Measurements from ENCODE around the gene EME2. TPM values are rescaled to one million over a fixed set of nuclear protein-coding genes. Genes with fewer than 3 reads are reported as not detected.

EME2 gene
- total and polyA plus RNA-seq, 2 of the 13 experiments (the other 11 are each of a cell fraction or from before 2014, with no cell fraction given): 4.4 to 7.6 TPM

DNA sequence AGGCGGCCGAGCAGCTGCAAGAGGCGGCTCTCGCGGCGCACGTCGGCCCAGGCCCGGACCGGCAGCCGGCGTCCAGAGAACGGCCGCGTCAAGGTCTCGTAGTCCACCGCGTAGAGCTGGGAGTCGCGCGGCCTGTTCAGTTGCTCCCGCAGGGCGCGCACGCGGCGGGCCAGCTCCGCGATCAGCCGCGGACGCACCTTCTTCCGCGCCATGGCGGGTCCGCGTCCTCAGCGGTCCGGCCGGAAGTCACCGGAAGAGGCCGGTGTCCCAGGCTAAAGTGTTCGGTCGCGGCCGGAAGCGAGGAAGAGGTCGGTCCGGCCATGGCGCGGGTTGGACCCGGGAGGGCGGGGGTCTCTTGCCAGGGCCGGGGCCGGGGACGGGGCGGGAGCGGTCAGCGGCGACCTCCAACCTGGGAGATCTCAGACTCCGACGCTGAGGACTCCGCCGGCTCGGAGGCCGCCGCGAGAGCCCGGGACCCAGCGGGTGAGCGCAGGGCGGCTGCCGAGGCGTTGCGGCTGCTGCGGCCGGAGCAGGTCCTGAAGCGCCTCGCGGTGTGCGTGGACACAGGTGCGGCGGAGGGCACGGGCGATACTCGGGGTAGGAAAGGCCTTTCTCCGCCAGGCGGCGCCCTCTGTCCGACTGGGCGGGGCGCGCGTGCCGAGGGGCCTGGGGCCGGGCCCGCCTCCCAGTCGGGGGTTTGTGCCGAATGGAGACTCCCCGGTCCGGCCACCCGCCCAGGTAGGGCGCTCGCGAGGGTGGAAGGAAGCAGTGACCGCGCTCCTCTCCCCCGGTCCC, 495 bp downstream of the EME2 start, which contains the start of gene MRPS34 (continued):
- TF ChIP-seq, protein P1, sequence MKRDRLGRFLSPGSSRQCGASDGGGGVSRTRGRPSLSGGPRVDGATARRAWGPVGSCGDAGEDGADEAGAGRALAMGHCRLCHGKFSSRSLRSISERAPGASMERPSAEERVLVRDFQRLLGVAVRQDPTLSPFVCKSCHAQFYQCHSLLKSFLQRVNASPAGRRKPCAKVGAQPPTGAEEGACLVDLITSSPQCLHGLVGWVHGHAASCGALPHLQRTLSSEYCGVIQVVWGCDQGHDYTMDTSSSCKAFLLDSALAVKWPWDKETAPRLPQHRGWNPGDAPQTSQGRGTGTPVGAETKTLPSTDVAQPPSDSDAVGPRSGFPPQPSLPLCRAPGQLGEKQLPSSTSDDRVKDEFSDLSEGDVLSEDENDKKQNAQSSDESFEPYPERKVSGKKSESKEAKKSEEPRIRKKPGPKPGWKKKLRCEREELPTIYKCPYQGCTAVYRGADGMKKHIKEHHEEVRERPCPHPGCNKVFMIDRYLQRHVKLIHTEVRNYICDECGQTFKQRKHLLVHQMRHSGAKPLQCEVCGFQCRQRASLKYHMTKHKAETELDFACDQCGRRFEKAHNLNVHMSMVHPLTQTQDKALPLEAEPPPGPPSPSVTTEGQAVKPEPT (CRISPR knock-in tag; IDR thresholded peaks at IDR 0.05; ENCODE audit: low read depth): peak; percentile 46; the same call in 1 of the 2 replicates
- TF ChIP-seq FOXA3 (CRISPR knock-in tag; IDR thresholded peaks at IDR 0.05) (peak; percentile 51), ZBTB20 (CRISPR knock-in tag; IDR thresholded peaks at IDR 0.05; ENCODE audit: borderline replicate concordance, low read depth) (peak; percentile 65; the same call in 1 of the 2 replicates), YY1 (IDR thresholded peaks at IDR 0.05; ENCODE audit: insufficient read depth, insufficient replicate concordance, low read depth, low read length) (peak; percentile 95), SNAI1 (CRISPR knock-in tag; IDR thresholded peaks at IDR 0.05; ENCODE audit: borderline replicate concordance) (no peak), ZSCAN21 (CRISPR knock-in tag; IDR thresholded peaks at IDR 0.05; ENCODE audit: borderline replicate concordance) (peak; percentile 81), ZBTB7A (CRISPR knock-in tag; IDR thresholded peaks at IDR 0.05) (peak; percentile 79; the same call in 1 of the 2 replicates), JARID2 (CRISPR knock-in tag; IDR thresholded peaks at IDR 0.05; ENCODE audit: insufficient replicate concordance) (no peak), RCOR2 (CRISPR knock-in tag; IDR thresholded peaks at IDR 0.05) (no peak), ZFP62 (CRISPR knock-in tag; IDR thresholded peaks at IDR 0.05) (no peak), ZSCAN25 (CRISPR knock-in tag; IDR thresholded peaks at IDR 0.05) (peak; percentile 97), AKAP8 (CRISPR knock-in tag; IDR thresholded peaks at IDR 0.05) (no peak; the same call in 1 of the 2 replicates), ZNF570 (CRISPR knock-in tag; IDR thresholded peaks at IDR 0.05; ENCODE audit: borderline replicate concordance) (no peak), MAFK (conservative IDR thresholded peaks at IDR 0.05 in 1 of 2, IDR thresholded peaks at IDR 0.05 in 1 of 2; ENCODE audit: low read length in 2 of 2) (no peak), ZBTB7B (CRISPR knock-in tag; IDR thresholded peaks at IDR 0.05) (peak; percentile 77), ZNF550 (CRISPR knock-in tag; IDR thresholded peaks at IDR 0.05; ENCODE audit: borderline replicate concordance) (0 out of 2 replicates have a peak, but pooled peaks have one; percentile 7), POLR2A (IDR thresholded peaks at IDR 0.05; ENCODE audit: insufficient read depth in 1 of 2, low read depth in 2 of 2, low read length in 2 of 2) (peak; percentile 73 to 86), NR2F6 (IDR thresholded peaks at IDR 0.05) (no peak), NR2F6 (CRISPR knock-in tag; IDR thresholded peaks at IDR 0.05) (peak; percentile 44; the same call in 1 of the 2 replicates), MAFF (IDR thresholded peaks at IDR 0.05; ENCODE audit: low read depth, low read length) (no peak), ZMAT3 (CRISPR knock-in tag; conservative IDR thresholded peaks at IDR 0.05) (peak; percentile 92), KLF11 (CRISPR knock-in tag; IDR thresholded peaks at IDR 0.05) (peak; percentile 28; the same call in 1 of the 2 replicates), DNMT1 (CRISPR knock-in tag; IDR thresholded peaks at IDR 0.05) (peak; percentile 94), NBN (conservative IDR thresholded peaks at IDR 0.05) (no peak), ZNF577 (CRISPR knock-in tag; IDR thresholded peaks at IDR 0.05; ENCODE audit: borderline replicate concordance, low read depth) (no peak)
- TF ChIP-seq, protein P2, sequence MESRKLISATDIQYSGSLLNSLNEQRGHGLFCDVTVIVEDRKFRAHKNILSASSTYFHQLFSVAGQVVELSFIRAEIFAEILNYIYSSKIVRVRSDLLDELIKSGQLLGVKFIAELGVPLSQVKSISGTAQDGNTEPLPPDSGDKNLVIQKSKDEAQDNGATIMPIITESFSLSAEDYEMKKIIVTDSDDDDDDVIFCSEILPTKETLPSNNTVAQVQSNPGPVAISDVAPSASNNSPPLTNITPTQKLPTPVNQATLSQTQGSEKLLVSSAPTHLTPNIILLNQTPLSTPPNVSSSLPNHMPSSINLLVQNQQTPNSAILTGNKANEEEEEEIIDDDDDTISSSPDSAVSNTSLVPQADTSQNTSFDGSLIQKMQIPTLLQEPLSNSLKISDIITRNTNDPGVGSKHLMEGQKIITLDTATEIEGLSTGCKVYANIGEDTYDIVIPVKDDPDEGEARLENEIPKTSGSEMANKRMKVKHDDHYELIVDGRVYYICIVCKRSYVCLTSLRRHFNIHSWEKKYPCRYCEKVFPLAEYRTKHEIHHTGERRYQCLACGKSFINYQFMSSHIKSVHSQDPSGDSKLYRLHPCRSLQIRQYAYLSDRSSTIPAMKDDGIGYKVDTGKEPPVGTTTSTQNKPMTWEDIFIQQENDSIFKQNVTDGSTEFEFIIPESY (CRISPR knock-in tag; IDR thresholded peaks at IDR 0.05): 0 out of 2 replicates have a peak, but pooled peaks have one; percentile 10
- TF ChIP-seq, protein P3, sequence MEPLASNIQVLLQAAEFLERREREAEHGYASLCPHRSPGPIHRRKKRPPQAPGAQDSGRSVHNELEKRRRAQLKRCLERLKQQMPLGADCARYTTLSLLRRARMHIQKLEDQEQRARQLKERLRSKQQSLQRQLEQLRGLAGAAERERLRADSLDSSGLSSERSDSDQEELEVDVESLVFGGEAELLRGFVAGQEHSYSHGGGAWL (CRISPR knock-in tag; IDR thresholded peaks at IDR 0.05): peak; percentile 56
- TF ChIP-seq, protein P4, sequence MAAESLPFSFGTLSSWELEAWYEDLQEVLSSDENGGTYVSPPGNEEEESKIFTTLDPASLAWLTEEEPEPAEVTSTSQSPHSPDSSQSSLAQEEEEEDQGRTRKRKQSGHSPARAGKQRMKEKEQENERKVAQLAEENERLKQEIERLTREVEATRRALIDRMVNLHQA (CRISPR knock-in tag; IDR thresholded peaks at IDR 0.05): no peak

All from HepG2 (cell line).